Panc1 (cell line): ENCODE measurements around the gene SLC36A3. TPM values are rescaled to one million over a fixed set of nuclear protein-coding genes. Genes with fewer than 3 reads are reported as not detected.

Experiments
- ATAC-seq: fragments of 200-7000 bp; cut with Tn5 transposase; 2 replicates; pipeline ENCODE4 v1.9.1; 2020; ENCODE audit warnings: mild to moderate bottlenecking, moderate library complexity
- BruUV-seq: library from RNA; stranded (reverse); fragments of 400-500 nt; replicated peaks from 2 replicates; lab custom pipeline; 2021; lab: Mats Ljungman, UMichigan
- CTCF ChIA-PET: fragments of 300-600 bp; sonication (Branson Sonifier 250); formaldehyde crosslinking; loops from one replicate; lab custom pipeline; 2022; ENCODE audit warnings: antibody characterized with exemption; lab: Charles Lee
- POLR2A ChIA-PET: fragments of 300-600 bp; sonication (Branson Sonifier 250); formaldehyde crosslinking; loops from one replicate; lab custom pipeline; 2022; ENCODE audit warnings: antibody characterized with exemption; lab: Charles Lee
- DNase-seq: peaks from one replicate; pipeline ENCODE4 v3.0.0-alpha.2; 2010; ENCODE audit warnings: low read depth, low spot score
- H3K27ac ChIP-seq: 2 replicates; pipeline ENCODE4 v1.5.1; 2011; ENCODE audit warnings: mild to moderate bottlenecking, low read length, inconsistent platforms
- H3K27me3 ChIP-seq: fragments of 200-500 bp; sonication (Bioruptor generic); 2 replicates; pipeline ENCODE4 v1.6.0; 2014; ENCODE audit warnings: low read length, inconsistent platforms; ENCODE audit not compliant: control insufficient read depth, insufficient read depth
- H3K36me3 ChIP-seq: fragments of 200-500 bp; sonication (Bioruptor generic); 2 replicates; pipeline ENCODE4 v1.5.1; 2014; ENCODE audit warnings: inconsistent platforms, mild to moderate bottlenecking, low read length, moderate library complexity; ENCODE audit not compliant: control insufficient read depth, insufficient read depth
- H3K4me1 ChIP-seq: 2 replicates; pipeline ENCODE4 v1.5.1; 2011; ENCODE audit warnings: inconsistent platforms, mild to moderate bottlenecking, low read length, moderate library complexity; ENCODE audit not compliant: control insufficient read depth, insufficient read depth
- H3K4me3 ChIP-seq, 2 experiments: 2 replicates each; pipeline ENCODE4 v1.5.1; 2011 to 2012; ENCODE audit warnings: low read depth in 2 of 2, low read length in 2 of 2, mild to moderate bottlenecking in 2 of 2, inconsistent platforms in 1 of 2, moderate library complexity in 1 of 2
- H3K9me3 ChIP-seq: fragments of 200-500 bp; sonication (Bioruptor generic); 2 replicates; pipeline ENCODE4 v1.5.1; 2014; ENCODE audit warnings: low read depth, mild to moderate bottlenecking, inconsistent platforms, low read length, moderate library complexity; ENCODE audit not compliant: control insufficient read depth, insufficient read depth
- POLR2AphosphoS5 ChIP-seq: IDR thresholded peaks from 2 replicates; pipeline ENCODE4 v1.6.1; 2012; ENCODE audit warnings: mild to moderate bottlenecking, low read depth, low read length, moderate library complexity
- SIN3A ChIP-seq: IDR thresholded peaks from 2 replicates; pipeline ENCODE4 v1.6.1; 2012; ENCODE audit warnings: low read depth, mild to moderate bottlenecking, low read length, moderate library complexity, borderline replicate concordance; ENCODE audit not compliant: insufficient read depth
- TCF7L2 ChIP-seq: IDR thresholded peaks from 2 replicates; pipeline ENCODE4 v1.6.1; 2011; ENCODE audit warnings: mild to moderate bottlenecking, low read depth, low read length, inconsistent platforms
- in situ Hi-C: cut with HindIII; loops from 2 replicates; pipeline ENCODE4 v1.10.0; 2016; ENCODE audit warnings: low sequenced_read_pairs, low pct_unique_long_range_greater_than_20kb
- intact Hi-C: fragments of 100-400 bp; cut with micrococcal nuclease; formaldehyde crosslinking; loops from one replicate; pipeline ENCODE4 v1.10.0; 2022; ENCODE audit not compliant: unreplicated experiment
- total RNA-seq: library from RNA; stranded (reverse); gene quantifications from one replicate; pipeline ENCODE4 v1.2.1, GENCODE V29; 2021; ENCODE audit not compliant: unreplicated experiment
- TF ChIP-seq, protein P1 (sequence below), 2 experiments: IDR thresholded peaks; 2 replicates each; pipeline ENCODE4 v1.6.1; 2011 to 2012; ENCODE audit warnings: low read depth in 2 of 2, control low read depth in 1 of 2, low read length in 1 of 2, mild to moderate bottlenecking in 1 of 2, moderate library complexity in 1 of 2; ENCODE audit not compliant: insufficient read depth in 1 of 2
- TF ChIP-seq, protein P2 (sequence below): fragments of 450-650 bp; IDR thresholded peaks from 2 replicates; pipeline ENCODE4 v1.5.1; 2017; ENCODE audit warnings: mild to moderate bottlenecking

The SLC36A3 gene
- total RNA-seq, 1 experiment from 2014 or later: not detected

DNA sequence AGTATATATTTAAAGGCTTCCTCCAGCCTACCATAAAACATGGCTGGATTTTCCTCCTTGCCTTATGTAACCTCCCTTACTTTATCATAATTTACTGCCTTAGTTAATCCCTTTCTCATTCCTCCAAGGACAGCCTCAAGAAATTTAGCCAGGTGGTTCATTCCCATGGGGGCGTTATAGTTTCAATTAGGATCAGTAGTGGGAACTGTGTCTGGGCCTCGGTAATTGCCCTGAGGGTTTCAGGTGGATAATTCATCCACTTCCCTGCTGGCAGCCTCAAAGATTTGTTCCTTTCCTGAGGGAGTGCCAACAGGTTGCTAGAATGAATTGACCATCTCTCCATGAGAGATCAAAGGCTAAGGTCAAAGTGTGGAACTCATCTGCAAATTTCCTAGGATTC is 54.9 kb downstream of the SLC36A3 start:
- Histone ChIP-seq H3K9me3 (no peaks in the 10 kb centered on the region), H3K27ac (no peak overlapping the region), H3K4me1 (peaks cover 7% of the 10 kb centered on the region; the same call in 1 of the 2 replicates), H3K27me3 (no peaks in the 10 kb centered on the region; the same call in 1 of the 2 replicates), H3K4me3 (no peak overlapping the region), H3K36me3 (no peaks in the 10 kb centered on the region; the same call in 1 of the 2 replicates)
- no TSS peak for BruUV-seq
- in situ Hi-C loops (no loop called here), intact Hi-C loops (no loop called here)
- ChIA-PET CTCF (interaction anchor here (0.6 kb wide), 1 partner anchor 57 kb away, joined by 11 read pairs; no protein-coding TSS in a partner anchor), POLR2A (no interaction called here)
- no peak for DNase-seq
- TF ChIP-seq POLR2AphosphoS5 (no peak), SIN3A (no peak), TCF7L2 (no peak)
- TF ChIP-seq, protein P1, sequence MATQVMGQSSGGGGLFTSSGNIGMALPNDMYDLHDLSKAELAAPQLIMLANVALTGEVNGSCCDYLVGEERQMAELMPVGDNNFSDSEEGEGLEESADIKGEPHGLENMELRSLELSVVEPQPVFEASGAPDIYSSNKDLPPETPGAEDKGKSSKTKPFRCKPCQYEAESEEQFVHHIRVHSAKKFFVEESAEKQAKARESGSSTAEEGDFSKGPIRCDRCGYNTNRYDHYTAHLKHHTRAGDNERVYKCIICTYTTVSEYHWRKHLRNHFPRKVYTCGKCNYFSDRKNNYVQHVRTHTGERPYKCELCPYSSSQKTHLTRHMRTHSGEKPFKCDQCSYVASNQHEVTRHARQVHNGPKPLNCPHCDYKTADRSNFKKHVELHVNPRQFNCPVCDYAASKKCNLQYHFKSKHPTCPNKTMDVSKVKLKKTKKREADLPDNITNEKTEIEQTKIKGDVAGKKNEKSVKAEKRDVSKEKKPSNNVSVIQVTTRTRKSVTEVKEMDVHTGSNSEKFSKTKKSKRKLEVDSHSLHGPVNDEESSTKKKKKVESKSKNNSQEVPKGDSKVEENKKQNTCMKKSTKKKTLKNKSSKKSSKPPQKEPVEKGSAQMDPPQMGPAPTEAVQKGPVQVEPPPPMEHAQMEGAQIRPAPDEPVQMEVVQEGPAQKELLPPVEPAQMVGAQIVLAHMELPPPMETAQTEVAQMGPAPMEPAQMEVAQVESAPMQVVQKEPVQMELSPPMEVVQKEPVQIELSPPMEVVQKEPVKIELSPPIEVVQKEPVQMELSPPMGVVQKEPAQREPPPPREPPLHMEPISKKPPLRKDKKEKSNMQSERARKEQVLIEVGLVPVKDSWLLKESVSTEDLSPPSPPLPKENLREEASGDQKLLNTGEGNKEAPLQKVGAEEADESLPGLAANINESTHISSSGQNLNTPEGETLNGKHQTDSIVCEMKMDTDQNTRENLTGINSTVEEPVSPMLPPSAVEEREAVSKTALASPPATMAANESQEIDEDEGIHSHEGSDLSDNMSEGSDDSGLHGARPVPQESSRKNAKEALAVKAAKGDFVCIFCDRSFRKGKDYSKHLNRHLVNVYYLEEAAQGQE (IDR thresholded peaks at IDR 0.05; ENCODE audit: insufficient read depth in 1 of 2, low read depth in 2 of 2, low read length in 1 of 2): no peak
- TF ChIP-seq, protein P2, sequence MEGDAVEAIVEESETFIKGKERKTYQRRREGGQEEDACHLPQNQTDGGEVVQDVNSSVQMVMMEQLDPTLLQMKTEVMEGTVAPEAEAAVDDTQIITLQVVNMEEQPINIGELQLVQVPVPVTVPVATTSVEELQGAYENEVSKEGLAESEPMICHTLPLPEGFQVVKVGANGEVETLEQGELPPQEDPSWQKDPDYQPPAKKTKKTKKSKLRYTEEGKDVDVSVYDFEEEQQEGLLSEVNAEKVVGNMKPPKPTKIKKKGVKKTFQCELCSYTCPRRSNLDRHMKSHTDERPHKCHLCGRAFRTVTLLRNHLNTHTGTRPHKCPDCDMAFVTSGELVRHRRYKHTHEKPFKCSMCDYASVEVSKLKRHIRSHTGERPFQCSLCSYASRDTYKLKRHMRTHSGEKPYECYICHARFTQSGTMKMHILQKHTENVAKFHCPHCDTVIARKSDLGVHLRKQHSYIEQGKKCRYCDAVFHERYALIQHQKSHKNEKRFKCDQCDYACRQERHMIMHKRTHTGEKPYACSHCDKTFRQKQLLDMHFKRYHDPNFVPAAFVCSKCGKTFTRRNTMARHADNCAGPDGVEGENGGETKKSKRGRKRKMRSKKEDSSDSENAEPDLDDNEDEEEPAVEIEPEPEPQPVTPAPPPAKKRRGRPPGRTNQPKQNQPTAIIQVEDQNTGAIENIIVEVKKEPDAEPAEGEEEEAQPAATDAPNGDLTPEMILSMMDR: no peak
- ATAC-seq: no peak

DNA sequence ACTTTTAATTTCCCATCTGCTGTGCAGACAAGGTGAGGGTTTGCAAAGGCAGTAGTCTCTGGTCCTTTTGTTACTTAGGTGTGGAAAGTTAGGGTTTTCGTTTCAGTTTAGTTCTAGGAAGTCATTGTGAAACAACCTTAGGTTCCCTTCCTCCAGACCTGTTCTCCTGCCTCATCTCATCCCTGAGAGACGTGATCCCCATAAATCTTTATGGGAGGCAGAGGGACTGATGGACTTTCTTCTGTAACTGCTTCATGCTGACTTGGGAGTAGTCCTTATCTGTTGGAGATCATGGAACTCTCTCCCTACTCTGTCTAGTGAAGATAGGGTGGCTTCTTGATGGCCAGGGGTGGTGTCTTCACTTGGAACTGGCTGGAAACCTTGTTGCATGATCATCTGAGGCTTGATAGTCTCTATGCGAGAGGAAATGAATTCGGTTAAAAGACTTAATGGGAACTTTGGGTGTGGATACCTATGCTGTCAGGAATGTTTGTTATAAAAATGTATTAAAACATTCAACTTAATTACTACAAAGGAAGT is 57.8 kb downstream of the SLC36A3 start:
- ChIA-PET POLR2A (no interaction called here), CTCF (no interaction called here)
- BruUV-seq: no TSS peak
- ATAC-seq: no peak
- DNase-seq: no peak
- in situ Hi-C loops: no loop called here
- H3K9me3 ChIP-seq: no peaks in the 10 kb centered on the region
- H3K36me3 ChIP-seq: no peaks in the 10 kb centered on the region
- H3K4me3 ChIP-seq: no peak overlapping the region
- intact Hi-C loops: no loop called here
- H3K27me3 ChIP-seq: no peaks in the 10 kb centered on the region; the same call in 1 of the 2 replicates
- TF ChIP-seq SIN3A (no peak), TCF7L2 (no peak), POLR2AphosphoS5 (no peak)
- TF ChIP-seq, protein P2: no peak
- TF ChIP-seq, protein P1 (IDR thresholded peaks at IDR 0.05; ENCODE audit: insufficient read depth in 1 of 2, low read depth in 2 of 2, low read length in 1 of 2): no peak
- H3K27ac ChIP-seq: no peak overlapping the region
- H3K4me1 ChIP-seq: no peaks in the 10 kb centered on the region; the same call in 1 of the 2 replicates
